Activated CD8-positive, alpha-beta memory T cell treated with anti-CD3 and anti-CD28 coated beads for 1 hour (primary cell): ENCODE data around the gene TRMT112.

Source experiments
- DNase-seq, 2 donors: peaks; one replicate each; pipeline ENCODE4 v3.0.0-alpha.2; 2020; ENCODE audit warnings: low read depth in 1 of 2; ENCODE audit errors: extremely low read depth in 1 of 2

TRMT112 gene

DNA sequence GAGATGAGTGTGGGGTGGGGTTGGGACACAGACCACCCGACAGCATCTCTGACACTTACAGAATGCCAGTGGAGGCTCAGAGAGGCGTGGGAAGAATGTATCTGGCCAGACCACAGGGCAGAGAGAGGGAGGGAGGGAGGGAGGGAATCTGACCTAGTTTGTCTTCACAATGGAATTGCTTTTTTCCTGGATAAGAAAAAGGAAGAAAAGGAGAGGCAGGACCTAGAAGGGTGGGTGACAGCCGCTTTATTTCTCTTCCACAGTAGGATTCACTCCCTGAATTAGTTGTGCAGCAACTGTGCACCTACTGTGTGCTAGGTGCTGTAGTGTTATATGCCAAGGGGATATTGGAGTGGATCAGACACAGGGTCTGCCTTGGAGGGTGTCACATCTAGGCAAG lies 22.6 kb downstream of the TRMT112 start:
- DNase-seq: no peak

DNA sequence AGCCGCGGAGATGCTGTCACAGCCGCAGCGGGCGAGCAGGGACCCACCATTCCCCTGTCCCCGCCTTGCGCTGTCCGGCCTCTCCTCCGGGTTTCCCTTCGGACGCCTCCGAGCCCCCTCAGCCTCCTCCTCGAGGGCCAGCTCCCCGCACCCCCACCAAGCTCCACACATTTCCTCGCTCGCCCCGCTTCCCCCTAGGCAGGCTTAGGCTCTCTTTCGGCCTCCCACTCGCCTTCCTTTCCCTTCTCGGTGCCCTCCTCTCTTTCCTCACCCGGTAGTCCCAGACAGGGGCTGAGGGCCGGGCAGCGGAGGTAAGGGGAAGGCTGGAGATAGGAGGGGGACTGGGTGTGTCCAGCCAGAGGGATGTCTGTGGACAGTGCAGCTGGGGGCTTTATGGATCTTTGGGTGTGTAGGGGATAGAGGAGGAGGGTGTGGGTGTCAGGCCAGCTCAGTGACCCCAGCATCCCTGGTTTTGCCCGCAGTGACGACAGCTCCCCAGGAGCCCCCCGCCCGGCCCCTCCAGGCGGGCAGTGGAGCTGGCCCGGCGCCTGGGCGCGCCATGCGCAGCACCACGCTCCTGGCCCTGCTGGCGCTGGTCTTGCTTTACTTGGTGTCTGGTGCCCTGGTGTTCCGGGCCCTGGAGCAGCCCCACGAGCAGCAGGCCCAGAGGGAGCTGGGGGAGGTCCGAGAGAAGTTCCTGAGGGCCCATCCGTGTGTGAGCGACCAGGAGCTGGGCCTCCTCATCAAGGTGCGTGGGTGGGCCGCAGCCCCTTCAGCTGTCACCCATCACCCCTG lies 24.7 kb downstream of the TRMT112 start:
- no peak for DNase-seq

DNA sequence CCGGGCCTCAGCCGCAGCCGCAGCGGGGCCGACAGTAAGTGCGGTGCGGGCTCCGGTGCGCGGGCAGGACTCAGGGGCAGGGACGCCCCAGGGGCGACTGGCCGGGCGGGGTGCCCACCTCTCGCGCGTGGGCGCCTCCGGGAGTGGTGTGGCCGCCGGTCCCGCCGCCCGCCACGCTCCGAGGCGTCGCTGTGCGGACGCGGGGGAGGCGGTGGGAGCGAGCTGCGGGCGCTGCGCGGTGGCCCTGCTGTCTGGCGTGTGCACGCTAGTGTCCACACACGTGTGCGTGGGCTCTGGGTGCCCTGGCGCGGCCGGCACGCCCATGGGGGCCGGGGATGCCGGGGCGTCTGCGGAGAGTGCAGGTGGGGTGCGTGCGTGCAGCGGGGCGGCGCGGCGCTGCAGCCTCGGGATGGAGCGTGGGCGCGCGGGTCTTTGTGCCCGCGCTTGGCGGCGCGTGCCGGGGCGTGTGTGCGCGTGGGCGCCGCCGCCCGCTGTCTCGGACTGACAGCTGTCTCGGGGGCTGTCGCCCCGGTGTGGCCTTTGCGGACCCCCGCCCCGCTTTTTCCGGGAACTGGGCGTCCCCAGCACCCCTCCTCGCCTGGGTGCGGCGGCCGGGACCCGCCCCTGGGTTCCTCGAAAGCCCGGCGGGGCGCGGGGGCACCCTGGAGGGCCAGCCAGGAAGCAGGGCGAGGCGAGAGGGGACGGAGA lies 25.5 kb downstream of the TRMT112 start:
- no peak for DNase-seq

DNA sequence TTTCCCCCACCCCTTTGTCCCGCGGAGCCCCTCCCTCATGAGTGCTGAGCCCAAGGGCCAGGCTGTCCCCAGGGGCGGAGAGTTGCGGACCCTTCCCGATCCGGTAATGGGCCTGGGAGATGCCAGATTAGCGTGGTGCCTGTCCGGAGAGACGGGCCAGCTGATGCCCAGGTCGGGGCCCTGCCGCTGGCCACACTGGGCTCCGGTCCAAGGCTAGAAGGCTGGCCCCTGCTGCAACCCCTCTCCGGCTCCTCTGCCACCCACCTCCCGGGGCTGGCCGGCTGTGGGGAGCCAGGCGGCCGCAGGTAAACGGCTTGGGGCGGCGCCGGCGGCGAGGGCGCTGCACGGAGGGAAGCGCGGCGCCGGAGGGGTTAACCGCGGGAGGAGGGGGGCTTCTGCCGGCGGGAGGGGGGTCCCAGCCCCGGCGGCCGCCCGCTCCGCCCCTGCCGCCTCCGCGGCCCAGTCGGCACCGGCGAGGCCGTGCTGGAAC lies 26.1 kb downstream of the TRMT112 start, which contains the start of gene KCNK4:
KCNK4 (plus strand) TSS at position 41 of the 490 bp plus-strand sequence. CDS start 1,717 bp downstream, outside the sequence.
- no peak for DNase-seq

DNA sequence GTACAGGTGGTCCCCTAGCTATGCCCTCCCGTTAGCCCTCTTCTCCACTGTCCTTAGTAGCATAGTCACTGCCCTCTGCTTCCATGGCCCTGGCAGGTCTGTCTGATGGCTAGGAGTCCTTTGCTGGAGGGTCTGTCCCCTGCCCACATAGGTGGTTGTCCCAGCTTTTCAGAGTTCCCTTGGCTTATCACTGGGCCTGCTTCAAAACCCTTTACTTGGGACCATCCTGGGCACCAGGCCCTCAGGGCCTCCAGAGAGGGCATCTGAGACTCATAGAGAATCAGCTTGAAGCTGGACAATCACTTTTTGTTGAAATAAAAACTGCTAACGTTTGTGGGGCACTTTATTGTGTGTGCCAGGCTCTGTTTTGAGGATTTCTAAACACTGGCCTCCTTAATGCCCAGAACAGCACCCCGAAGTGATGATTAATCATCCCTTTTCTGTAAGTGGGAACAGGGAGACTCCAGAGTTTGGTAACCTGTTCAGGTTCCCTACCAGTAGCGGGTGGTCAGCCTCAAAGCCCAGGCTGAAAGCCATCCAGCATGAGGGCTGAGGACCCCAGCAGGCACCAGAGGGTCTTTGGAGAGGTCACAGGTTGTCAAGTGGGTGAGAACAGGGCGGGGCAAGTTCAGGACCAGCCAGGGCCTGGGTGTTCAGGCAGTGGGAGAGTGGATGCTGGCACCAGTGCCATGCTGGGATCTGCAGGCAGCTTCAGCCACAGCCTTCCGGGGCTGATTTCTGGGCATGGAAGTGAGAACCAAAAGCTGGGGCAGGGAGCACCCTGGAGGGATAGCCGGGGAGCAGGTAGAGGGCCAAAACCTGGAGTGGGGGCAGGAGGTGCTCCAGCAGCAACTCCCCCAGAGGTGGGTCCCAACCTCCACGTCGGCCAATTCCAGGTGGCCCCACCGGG lies 26.8 kb downstream of the TRMT112 start:
- no peak for DNase-seq

DNA sequence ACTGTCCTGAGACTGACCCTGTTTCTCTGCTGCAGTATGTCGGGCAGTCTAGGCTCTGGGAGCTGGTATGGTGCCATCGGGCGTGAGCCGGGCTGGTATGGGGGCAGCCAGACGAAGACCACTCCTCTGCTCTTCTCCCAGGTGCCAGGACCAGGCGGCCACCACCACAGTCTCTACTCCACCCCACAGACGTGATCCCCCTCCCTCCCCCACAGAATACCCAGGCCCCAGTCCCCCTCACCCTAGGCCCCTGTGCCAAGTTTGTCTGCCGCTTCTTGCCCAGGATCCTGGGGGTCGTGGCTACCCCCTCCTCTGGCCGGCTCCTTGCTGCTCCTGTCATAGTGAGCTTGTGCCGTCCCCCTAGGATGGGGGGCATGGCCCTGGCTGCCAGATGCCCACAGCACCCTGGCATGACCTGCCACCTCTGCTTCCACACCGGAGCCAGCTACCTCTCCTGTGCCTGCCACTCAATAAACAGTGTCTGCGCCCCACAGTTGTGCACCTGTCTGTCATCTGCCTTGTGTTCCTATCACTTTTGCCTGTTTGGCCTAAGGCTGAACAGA lies 28.3 kb downstream of the TRMT112 start:
- no peak for DNase-seq

DNA sequence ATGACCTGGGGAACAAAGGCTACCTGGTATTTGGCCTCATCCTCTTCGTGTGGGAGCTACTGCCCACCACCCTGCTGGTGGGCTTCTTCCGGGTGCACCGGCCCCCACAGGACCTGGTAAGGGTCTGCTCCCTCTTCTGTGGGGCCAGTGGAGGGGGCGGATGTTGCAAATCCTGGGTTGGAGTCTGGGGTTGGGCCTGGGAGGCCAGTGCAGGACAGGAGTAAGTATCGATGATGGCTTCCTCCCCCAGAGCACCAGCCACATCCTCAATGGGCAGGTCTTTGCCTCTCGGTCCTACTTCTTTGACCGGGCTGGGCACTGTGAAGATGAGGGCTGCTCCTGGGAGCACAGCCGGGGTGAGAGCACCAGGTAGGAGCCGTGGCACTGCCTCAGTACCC lies 29.0 kb downstream of the TRMT112 start:
- DNase-seq: no peak

DNA sequence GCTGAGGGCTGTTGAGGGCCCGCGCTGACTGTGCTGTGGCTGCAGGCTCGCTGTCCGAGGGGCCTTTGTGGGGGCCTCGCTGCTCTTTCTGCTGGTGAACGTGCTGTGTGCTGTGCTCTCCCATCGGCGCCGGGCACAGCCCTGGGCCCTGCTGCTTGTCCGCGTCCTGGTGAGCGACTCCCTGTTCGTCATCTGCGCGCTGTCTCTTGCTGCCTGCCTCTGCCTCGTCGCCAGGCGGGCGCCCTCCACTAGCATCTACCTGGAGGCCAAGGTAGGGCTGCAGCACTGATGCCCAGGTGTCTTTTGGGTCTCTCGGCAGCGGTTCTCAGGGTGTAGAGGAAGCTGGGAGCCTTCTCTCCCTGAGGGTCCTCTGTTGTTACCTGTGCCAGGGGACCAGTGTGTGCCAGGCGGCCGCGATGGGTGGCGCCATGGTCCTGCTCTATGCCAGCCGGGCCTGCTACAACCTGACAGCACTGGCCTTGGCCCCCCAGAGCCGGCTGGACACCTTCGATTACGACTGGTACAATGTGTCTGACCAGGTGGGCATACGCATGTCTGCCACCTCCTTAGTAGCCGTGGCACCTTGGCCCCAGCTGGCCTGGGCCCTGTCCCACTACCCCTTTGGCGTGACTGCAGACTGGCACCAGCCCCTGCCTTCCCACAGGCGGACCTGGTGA lies 29.5 kb downstream of the TRMT112 start:
- DNase-seq: no peak

DNA sequence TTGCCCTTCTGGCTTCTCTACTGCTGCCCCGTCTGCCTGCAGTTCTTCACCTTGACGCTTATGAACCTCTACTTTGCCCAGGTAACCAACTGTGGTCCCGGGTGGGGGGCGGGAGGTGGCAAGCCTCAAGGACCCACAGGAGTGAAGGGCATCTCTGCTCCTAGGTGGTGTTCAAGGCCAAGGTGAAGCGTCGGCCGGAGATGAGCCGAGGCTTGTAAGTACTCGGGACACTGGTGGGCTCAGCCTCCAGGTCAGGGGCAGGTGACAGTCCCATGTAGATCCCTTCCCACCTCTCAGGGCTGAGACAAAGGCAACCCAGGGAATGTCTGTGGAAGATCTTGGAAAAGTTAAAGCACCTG lies 30.6 kb downstream of the TRMT112 start:
- no peak for DNase-seq

DNA sequence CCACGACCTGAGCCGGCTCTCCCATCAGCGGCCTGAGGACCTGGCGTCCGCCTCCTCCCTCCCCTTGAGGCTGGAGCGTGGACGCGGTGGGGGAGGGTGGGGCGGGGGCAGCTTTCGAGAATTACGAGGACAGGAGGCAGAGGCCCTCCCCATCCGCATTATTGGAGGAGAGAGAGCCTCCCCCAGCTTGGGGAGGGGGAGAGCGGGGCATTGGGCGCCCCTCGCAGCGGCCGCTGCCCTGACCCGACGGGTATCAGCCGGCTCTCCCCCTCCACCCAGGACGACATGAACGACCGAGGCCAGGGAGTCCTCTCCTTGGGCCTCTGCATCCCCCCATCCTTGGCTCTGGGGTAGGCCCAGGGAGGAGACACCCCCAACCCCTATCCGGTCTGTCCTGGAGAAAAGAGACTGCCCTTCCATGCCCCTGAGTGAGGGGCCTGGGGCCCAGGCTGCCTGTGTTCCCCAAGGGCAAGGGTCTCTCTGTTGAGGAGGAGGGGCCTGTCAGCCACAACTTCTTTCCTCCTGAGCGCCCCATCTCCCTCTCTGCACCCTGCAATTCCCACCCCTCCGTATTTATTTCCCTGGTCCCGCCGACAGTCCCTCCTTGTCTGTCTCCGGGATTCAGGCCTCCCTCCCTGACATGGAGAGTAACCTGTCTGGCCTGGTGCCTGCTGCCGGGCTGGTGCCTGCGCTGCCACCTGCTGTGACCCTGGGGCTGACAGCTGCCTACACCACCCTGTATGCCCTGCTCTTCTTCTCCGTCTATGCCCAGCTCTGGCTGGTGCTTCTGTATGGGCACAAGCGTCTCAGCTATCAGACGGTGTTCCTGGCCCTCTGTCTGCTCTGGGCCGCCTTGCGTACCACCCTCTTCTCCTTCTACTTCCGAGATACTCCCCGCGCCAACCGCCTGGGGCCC lies 31.2 kb downstream of the TRMT112 start:
- DNase-seq: no peak

DNA sequence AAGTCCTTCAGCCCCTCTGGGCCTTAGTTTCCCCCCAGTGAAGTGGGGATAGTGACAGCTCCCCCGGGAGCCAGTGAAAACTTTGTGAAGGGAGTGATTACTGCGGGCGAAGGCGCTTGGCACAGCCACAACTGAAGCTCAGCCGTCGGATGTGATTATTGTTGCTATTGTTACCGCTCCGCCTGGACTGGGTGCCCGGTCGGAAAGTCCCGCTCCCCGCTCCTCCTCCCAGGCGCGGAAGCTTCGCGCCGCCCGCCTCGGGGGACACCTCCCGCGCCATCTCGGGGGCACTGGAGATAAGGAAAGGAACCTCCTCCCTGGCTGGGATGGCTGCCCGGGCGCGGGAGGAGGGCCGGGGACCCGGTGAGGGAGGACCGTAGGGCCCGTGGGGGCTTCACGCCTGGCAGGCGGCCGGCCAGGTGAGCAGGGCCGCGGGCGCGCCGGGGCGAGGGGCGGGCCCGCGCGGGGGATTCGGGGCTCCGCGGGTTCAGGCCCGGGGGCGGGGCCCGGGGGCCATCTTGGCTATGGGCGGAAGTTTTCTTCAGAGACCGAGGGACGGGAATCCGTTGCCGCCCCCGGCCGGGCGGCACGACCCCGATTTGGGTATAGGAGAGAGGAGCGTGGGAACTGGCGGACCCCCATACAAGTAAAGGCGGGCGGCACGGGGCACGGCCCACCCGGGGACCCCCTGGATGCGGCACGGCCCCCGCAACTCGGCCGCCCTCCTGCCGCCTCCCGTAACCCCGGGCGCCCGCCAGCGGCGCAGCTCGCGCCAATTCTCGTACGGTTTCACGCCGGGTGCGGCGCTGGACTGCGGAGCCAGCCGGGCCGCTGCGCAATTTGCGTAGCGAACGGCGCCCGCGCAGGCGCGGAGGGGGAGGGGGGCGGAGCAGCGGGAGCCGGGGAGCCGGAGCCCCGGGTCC lies 32.1 kb downstream of the TRMT112 start, which contains the start of gene GPR137:
GPR137 (plus strand) TSS at position 887 of the 923 bp plus-strand sequence. CDS start 677 bp downstream, outside the sequence.
- DNase-seq: peak; percentile 71 to 92

DNA sequence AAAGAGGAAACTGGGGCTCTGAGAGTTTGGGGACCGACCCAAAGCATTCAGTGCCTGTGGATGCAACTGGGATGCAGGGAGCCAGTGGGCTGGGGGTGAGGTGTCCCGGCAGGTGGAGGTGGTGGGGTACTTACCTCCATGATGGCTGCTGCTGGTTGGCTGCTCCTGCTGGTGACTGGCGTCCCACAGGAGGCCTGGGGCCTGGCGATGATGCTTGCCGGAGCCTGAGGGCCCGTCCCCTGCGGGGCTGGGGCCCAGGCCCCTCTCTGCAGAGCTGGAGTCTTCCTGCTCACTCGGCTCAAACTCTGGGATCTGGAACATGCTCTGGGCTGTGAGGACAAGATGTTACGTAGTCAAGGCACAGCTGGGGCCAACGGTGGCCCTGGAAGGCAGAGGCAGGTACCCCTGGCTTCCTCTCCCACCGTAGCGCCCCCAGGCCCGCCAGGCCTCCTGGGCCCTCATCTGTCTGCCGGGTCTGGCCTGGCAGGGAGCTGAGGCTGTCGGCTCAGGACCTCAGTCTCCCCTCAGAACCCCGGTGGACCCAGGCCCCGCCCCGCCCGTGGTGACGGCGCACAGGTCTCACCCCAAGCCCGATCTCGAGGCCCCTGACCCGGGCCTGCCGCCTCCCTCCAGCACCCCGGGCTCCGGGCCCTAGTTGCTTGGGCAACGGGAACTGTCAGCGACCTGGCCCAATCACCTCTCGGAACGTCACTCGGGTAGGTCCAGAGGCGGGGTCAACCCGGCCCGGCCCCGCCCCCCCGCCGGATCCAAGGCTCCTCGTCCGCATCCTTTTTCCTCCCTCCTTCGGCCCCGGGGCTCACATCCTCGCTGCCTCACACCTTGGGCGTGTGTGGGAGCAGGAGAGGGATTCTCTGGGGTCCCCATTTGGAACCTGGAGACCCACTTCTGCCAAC lies 33.1 kb downstream of the TRMT112 start, which contains the start of gene BAD:
BAD (minus strand) TSS at position 618 of the 914 bp plus-strand sequence; CDS start at position 321, 297 bp downstream.
- DNase-seq: peak; percentile 70 to 89

DNA sequence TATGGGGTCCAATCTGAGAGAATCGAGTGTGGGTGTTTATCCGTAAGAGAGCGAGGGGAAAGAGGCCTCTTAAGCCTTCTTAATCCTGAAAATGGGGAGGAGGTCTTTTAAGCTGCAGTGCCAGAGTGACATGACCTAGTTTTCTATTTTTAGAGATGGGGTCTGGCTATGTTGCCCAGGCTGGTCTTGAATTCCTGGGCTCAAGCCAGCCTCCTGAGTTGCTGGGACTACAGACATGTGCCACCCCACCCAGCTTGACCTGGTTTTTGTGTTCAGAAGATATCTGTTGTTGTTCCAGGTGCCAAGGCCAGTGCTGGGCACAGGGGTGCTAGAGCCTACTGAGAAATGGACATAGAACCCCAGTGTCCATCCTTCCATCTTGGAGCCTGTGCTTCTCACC lies 34.3 kb downstream of the TRMT112 start:
- no peak for DNase-seq

DNA sequence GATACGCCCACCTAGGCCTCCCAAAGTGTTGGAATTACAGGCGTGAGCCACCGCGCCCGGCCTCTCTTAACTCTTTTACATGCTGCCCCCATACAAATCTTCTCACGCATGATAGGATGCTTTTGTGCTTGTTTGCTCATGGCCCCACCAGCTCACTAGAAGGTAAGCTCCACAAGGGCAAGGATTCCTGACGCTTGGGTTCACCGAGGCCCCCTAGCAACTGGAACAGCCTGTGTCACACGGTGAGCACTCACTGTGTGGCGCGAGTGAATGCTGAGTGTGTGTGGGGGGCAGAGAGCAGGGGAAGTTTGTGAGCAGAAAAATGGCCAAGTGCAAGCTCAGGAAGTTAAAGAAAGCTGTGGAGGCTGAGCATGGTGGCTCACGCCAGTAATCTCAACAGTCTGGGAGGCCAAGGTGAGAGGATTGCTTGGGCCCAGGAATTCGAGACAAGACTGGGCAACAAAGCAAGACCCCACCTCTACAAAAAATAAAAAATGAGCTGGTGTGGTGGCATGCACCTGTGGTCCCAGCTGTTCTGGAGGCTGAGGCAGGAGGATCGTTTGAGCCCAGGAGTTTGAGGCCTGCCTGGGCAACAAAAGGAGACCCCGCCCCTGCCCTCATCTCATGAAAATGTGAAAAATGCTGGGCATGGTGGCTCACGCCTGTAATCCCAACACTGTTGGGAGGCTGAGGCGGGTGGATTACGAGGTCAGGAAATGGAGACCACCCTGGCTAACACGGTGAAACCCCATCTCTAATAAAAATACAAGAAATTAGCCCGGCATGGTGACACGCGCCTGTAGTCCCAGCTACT lies 35.2 kb downstream of the TRMT112 start:
- no peak for DNase-seq

DNA sequence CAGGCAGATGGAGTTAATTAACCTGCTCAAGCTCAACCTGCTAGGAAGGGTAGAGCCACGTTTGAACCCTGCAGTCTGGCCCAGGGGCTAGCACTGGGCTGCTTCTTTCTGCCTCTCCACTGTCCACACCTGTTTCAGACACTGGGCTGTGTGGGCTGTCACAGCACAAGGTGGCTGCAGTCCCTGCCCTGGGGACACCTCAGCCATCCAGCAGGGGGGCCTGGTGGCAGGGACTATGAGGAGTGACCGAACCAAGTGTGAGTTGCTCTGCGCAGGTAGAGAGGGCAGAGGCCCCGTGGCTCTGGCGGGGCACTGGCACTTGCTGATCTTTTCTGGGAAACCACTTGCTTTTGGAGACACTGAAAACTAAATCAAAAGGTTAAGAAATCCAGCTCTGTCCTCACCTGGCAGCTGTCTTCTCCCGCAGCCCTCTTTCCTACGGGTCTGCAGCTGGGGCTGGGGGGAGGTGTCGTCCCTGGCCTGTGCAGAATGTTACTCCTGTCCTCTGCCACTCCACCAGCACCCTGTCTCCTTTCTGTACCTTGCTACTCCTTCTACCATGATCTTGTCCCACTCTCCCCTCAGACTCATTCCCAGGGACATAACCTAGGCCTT lies 38.7 kb downstream of the TRMT112 start:
- no peak for DNase-seq
